ENCODE data around the gene AMY1C.
"Not testable (repeated sequence)": the region's sequence is repeated elsewhere in the genome, so short reads cannot be mapped to it uniquely, and the experiment has no call there.

DNA sequence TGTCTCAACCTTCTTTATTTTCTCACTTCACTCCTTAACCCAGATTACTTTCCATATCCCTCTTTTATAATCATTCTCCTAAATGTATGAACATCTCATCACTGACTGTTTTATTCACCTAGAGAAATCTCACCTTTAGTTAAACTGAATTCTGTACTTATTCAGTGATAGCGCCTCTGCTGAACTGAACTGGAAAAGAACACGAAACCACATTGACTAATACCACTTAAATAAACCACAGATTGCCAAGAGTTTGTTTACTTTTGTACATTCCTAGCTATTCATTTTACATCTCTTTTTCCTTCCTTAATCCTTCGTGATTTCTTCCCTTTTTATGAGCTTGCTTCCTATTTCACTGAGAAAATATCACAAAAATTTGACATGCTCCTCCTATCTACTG lies 42.0 kb upstream of the AMY1C start:
- not testable (repeated sequence) for TF ChIP-seq POLR2AphosphoS5, POLR2A (IDR thresholded peaks at IDR 0.05)
- TF ChIP-seq, protein P1, sequence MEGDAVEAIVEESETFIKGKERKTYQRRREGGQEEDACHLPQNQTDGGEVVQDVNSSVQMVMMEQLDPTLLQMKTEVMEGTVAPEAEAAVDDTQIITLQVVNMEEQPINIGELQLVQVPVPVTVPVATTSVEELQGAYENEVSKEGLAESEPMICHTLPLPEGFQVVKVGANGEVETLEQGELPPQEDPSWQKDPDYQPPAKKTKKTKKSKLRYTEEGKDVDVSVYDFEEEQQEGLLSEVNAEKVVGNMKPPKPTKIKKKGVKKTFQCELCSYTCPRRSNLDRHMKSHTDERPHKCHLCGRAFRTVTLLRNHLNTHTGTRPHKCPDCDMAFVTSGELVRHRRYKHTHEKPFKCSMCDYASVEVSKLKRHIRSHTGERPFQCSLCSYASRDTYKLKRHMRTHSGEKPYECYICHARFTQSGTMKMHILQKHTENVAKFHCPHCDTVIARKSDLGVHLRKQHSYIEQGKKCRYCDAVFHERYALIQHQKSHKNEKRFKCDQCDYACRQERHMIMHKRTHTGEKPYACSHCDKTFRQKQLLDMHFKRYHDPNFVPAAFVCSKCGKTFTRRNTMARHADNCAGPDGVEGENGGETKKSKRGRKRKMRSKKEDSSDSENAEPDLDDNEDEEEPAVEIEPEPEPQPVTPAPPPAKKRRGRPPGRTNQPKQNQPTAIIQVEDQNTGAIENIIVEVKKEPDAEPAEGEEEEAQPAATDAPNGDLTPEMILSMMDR (IDR thresholded peaks at IDR 0.05) = not testable (repeated sequence)
